NB4 (cell line): ENCODE results near the gene FTSJ1.

Experiments used
- CTCF ChIP-seq: IDR thresholded peaks from one replicate; pipeline ENCODE4 v1.5.1; 2012; ENCODE audit warnings: low read depth, low read length
- POLR2A ChIP-seq: IDR thresholded peaks from 2 replicates; pipeline ENCODE4 v1.6.1; 2011; ENCODE audit warnings: mild to moderate bottlenecking; ENCODE audit not compliant: insufficient read length; ENCODE audit errors: extremely low read depth

GRCh38 chrX:48477960-48478755 is 2.2 kb downstream of the FTSJ1 start:
- TF ChIP-seq CTCF, result no peak
- no peak for TF ChIP-seq POLR2A
